Activated T-cell treated with anti-CD3 and anti-CD28 coated beads, Interleukin-2, amount 50 U/mL, for 24 hours (primary cell): ENCODE measurements around the gene ATP1A3.
"Not testable (repeated sequence)": the region's sequence is repeated elsewhere in the genome, so short reads cannot be mapped to it uniquely, and the experiment has no call there.

ENCODE experiments used
- DNase-seq: peaks from one replicate; pipeline ENCODE4 v3.0.0-alpha.2; 2020
- H3K27ac Mint-ChIP-seq: 2 replicates; pipeline ENCODE4 v1.8.0; 2020; ENCODE audit warnings: mild to moderate bottlenecking, mixed read lengths
- H3K27me3 Mint-ChIP-seq: 2 replicates; pipeline ENCODE4 v1.8.0; 2020; ENCODE audit warnings: mixed read lengths
- H3K36me3 Mint-ChIP-seq: 2 replicates; pipeline ENCODE4 v1.8.0; 2020; ENCODE audit warnings: low read depth, mixed read lengths
- H3K4me1 Mint-ChIP-seq: 2 replicates; pipeline ENCODE4 v1.8.0; 2020; ENCODE audit warnings: low read depth, mixed read lengths
- H3K4me3 Mint-ChIP-seq: 2 replicates; pipeline ENCODE4 v1.8.0; 2020; ENCODE audit warnings: mild to moderate bottlenecking, moderate library complexity, mixed read lengths
- H3K9me3 Mint-ChIP-seq: 2 replicates; pipeline ENCODE4 v1.8.0; 2020; ENCODE audit warnings: mixed read lengths

Gene ATP1A3

DNA sequence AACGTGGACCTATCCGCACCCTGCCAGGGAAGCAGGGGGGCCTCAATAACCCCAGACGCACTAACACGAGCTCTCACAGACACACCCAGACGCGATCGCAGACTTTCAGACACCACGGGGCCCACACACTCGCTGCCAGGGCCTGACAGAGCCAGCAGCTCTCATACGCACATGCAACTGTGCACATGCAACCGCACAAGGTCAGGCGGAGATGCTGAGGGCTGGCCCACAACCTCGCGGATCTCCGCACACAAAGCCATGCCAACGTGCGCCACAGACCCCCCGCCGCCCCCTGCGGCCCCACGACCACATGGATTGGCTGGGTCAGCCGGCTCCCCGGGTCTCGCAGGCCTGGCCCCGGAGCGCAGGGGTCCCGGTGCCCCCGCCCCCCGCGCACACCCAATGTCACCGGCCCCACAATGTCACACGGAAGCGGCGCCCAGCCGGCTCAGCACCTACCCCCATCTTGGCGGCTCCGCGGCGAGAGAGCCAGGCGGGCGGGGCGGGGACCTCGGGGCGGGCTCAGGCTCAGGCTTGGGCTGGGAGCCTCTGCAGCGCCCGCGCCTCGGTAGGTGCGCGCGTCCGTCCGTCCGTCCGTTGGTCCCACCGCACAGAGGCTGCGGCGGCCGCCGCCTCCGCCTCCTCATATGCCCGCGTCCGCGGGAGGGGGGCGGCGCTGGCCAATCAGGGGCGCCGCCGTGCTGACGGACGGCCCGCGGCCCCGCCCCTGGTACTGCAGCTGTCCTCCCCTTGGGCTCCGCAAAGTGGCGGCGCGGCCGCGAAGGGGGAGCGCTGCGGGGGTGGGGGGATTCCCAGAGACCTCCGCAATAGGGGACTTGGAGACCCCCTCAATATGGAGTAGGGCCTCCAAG, at the start of gene ATP1A3:
Gene ATP1A3, minus strand, starts transcription at position 619 of the 872 bp plus-strand sequence. Its CDS starts 154 bp downstream, at position 465.
- Mint-ChIP-seq H3K4me3 (peak within 1 kb of the TSS; percentile 79), H3K36me3 (no peaks in the 10 kb centered on the region), H3K9me3 (no peaks in the 10 kb centered on the region), H3K4me1 (peaks cover 26% of the 10 kb centered on the region), H3K27ac (no peak within 1 kb of the TSS), H3K27me3 (peaks cover 42% of the 10 kb centered on the region)
- peak; percentile 81 for DNase-seq

DNA sequence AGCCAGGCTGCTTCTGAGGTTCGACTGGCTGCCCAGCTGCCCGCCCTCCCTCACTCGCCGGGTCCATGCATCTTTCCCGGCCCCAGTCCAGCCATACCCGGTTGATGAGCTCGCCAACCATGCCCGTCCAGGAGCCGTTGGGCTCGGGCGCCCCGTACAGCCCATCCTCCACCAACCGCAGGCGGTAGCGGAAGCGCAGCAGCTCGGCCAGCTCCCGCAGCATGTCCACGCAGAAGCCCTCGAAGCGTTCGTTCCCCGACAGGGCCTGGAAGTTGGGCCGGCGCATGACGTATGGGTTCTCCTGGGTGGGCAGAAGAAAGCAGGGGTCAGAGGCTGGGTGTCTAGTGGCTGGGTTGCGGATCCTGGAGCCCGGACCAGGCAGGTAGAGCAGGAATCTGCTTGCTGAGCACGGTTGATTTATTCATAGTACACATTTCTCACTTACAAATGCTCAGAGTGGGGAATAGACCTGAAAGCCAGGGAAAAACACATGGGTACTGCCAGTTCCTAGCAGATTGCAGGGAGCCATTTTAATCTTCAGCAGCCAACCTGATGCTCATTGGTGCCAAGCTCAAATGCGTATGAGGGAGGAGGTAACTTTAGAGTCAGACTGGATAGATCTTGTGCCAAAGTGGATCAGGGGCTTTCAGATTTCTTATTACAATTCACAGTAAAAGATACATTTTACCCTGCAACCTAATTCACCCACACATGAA, 48.6 kb upstream of the ATP1A3 start:
- Mint-ChIP-seq H3K4me1 (no peaks in the 10 kb centered on the region), H3K9me3 (no peaks in the 10 kb centered on the region), H3K27ac (no peak overlapping the region), H3K36me3 (no peaks in the 10 kb centered on the region), H3K27me3 (no peaks in the 10 kb centered on the region), H3K4me3 (no peak overlapping the region)
- no peak for DNase-seq

DNA sequence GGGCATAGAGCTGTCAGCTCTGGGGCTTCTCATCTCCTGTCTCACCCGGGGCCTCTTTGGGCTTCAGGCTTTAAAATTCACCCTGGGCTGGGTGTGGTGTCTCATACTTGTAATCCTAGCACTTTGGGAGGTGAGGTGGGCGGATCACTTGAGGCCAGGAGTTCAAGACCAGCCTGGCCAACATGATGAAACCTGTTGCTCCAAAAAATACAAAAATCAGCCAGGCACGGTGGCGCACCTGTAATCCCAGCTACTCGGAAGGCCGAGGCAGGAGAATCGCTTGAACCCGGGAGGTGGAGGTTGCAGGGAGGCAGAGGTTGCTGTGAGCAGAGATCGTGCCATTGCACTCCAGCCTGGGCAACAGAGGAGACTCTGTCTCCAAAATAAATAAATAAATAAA, 46.5 kb upstream of the ATP1A3 start:
- H3K27me3 Mint-ChIP-seq, DNase-seq, H3K4me1 Mint-ChIP-seq, H3K27ac Mint-ChIP-seq, H3K36me3 Mint-ChIP-seq, H3K9me3 Mint-ChIP-seq, H3K4me3 Mint-ChIP-seq: not testable (repeated sequence)

DNA sequence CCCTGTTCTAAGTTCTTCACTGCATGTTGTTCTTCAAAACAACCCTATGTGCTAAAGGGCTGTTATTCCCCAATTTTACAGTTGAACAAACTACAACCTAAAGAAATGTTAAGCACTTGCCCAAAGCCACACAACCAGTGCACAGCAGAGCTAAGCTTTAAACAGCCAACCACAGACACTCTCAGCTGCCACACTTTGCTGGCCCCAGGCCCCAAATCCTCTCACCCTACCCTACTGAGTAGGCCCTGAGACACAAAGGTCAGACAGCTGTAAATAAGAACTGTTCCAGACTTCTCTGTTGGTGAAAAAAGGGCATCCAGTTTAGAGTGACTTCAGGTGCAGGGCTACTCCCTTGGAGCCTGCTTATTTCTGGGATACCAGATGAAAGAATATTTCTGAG, 46.0 kb upstream of the ATP1A3 start:
- H3K36me3 Mint-ChIP-seq, result no peaks in the 10 kb centered on the region
- no peak overlapping the region for H3K27ac Mint-ChIP-seq
- H3K27me3 Mint-ChIP-seq, result no peaks in the 10 kb centered on the region

DNA sequence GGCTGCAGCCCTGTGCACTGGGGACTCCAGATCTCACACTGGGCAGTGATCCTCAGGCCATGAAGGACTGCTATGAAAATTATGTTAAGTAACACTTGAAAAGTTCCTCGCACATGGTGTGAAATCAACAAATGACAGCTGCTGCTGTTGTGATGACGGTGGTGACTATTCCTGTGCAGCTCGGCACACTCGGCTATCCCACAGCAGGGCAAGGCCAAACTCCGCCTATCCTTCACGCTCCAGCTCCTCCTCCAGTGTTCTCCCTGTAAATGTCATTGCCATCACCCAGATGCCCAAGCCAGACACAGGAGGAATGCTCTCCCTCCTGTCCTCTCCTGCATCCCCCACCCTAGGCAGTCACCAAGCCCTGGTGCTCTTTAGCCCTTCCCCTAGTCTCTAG, 44.6 kb upstream of the ATP1A3 start:
- Mint-ChIP-seq H3K9me3 (no peaks in the 10 kb centered on the region), H3K36me3 (no peaks in the 10 kb centered on the region), H3K4me3 (no peak overlapping the region)

More for the DNA sequence above, 46.0 kb upstream of the ATP1A3 start:
- no peak for DNase-seq
- H3K4me3 Mint-ChIP-seq, result no peak overlapping the region
- H3K4me1 Mint-ChIP-seq, result no peaks in the 10 kb centered on the region
- H3K9me3 Mint-ChIP-seq, result no peaks in the 10 kb centered on the region

DNA sequence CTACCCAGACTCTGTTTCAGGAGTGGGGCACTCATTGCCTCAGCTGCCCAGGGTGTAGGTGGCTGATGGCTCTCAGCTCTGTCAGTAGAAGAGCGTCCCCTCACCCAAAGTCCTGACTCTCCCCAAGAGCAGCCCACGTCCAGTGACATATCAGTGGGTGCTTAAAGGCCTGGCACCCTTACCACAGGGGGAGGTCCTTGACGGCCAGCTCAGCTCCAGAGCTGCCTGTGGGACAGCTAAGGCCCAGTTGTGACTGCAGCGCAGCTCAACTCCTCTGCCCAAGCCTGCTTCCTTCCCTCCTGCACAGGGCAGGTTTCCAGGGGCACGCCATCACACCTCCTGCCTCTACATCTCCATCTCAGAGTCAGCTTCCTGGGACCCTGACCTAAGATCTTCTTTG, 43.6 kb upstream of the ATP1A3 start:
- DNase-seq, result no peak
- Mint-ChIP-seq H3K9me3 (no peaks in the 10 kb centered on the region), H3K36me3 (no peaks in the 10 kb centered on the region), H3K27me3 (peaks cover 2% of the 10 kb centered on the region), H3K4me3 (no peak overlapping the region), H3K27ac (no peak overlapping the region), H3K4me1 (no peaks in the 10 kb centered on the region)

More for the DNA sequence above, 44.6 kb upstream of the ATP1A3 start:
- H3K27ac Mint-ChIP-seq, result no peak overlapping the region
- H3K27me3 Mint-ChIP-seq, result no peaks in the 10 kb centered on the region
- no peaks in the 10 kb centered on the region for H3K4me1 Mint-ChIP-seq
- no peak for DNase-seq

DNA sequence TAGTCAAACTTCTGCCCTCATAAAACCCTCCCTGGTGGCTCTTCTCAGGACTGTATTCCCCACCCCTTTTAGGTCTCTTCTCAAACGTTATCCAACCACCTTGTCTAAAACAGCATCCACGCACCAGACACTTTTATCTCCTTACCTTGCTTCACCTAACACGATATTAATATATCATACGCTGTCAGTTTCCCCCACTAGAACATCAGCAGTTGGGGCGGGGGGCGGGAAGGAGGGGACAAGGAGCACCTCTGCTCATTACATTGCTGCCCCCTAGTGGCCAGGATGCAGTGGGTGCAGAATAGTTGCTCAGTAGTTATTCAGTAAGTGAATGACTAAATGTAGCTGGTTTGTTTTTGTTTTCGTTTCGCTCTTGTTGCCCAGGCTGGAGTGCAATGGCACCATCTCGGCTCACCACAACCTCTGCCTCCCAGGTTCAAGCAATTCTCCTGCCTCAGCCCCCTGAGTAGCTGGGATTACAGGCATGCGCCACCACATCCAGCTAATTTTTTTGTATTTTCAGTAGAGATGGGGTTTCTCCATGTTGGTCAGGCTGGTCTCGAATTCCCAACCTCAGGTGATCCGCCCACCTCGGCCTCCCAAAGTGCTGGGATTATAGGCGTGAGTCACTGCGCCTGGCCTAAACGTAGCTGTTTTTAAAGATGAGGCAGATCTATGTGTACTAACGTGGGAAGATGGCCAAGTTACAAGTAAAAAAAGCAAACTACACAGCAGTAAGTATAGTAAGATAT, 40.8 kb upstream of the ATP1A3 start:
- H3K36me3 Mint-ChIP-seq, H3K27me3 Mint-ChIP-seq, H3K4me1 Mint-ChIP-seq, H3K27ac Mint-ChIP-seq, H3K4me3 Mint-ChIP-seq, H3K9me3 Mint-ChIP-seq: not testable (repeated sequence)
- peak; percentile 62 for DNase-seq

DNA sequence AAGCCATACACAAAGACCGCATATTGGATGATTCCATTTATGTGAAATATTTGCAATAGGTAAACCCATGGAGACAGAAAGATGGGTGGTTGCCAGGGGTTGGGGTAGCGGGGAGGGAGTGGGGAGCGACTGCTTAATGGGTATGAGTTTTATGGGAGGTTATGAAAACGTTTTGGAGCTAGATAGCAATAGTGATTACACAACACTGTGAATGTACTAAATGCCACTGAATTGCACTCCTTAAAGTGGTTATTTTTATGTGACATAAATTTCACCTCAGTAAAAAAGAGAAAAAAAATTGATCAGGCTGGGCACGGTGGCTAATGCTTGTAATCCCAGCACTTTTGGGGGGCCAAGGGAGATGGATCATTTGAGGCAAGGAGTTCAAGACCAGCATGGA, 39.4 kb upstream of the ATP1A3 start:
- H3K27me3 Mint-ChIP-seq, result peaks cover 5% of the 10 kb centered on the region
- H3K4me3 Mint-ChIP-seq, result no peak overlapping the region
- DNase-seq, result no peak
- H3K4me1 Mint-ChIP-seq, result no peaks in the 10 kb centered on the region
- H3K27ac Mint-ChIP-seq, result no peak overlapping the region
- H3K9me3 Mint-ChIP-seq, result no peaks in the 10 kb centered on the region
- H3K36me3 Mint-ChIP-seq, result no peaks in the 10 kb centered on the region

DNA sequence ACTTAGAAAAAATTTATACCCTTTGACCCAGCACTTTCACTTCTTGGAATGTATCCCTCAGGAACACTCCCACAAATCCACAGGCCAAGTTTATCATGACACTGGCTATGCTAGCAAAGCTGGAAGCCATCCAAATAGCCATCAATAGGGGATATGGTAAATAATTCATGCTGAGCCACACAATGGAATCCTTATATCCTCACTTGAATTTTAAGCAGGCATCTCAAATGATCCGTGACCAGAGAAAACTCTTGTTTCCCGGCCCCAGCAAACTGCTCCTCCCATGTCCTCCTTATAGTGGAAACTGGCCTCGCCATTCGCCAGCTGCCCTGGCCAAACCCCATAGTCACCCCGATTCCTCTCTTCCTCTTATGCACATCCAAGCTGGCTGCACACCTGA, 38.4 kb upstream of the ATP1A3 start:
- Mint-ChIP-seq H3K9me3 (no peaks in the 10 kb centered on the region), H3K4me1 (no peaks in the 10 kb centered on the region), H3K27me3 (peaks cover 5% of the 10 kb centered on the region), H3K36me3 (no peaks in the 10 kb centered on the region), H3K27ac (no peak overlapping the region), H3K4me3 (no peak overlapping the region)
- no peak for DNase-seq

DNA sequence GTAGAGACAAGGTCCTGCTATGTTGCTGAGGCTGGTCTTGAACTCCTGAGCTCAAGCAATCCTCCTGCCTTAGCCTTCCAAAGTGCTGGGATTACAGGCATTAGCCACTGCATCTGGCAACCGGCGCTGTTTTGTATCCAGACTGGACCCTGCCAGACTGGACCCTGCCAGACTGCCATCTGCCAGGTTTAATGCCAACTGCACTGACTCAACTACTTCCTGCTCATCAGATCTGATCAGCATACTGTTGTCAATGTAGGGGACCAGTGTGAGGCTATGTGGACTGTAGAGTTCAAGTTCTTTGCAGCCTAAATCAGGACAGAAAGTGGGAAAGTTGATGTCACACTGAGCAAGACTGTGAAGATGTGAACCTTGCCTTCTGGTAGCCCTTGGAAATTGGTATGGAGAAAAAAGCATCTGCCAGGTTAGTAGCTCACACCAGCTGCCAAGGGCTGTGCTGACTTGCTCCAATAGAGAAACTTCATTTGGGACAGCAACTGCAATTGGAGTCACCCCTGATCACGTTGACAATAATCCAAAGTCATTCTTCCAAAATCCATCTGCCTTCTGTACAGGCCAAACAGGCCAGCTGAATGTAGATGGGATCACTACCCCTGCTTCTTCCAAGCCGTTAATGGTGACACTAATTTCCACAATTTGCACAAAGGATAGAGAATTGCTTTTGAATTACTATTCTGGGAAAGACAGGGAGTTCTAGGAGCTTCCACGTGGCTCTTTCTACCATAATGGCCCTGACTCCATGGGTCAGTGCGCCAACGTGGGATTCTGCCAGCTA, 36.8 kb upstream of the ATP1A3 start:
- Mint-ChIP-seq H3K4me3 (no peak overlapping the region), H3K36me3 (no peaks in the 10 kb centered on the region), H3K9me3 (no peaks in the 10 kb centered on the region), H3K27ac (no peak overlapping the region), H3K27me3 (peaks cover 8% of the 10 kb centered on the region), H3K4me1 (no peaks in the 10 kb centered on the region)
- no peak for DNase-seq

DNA sequence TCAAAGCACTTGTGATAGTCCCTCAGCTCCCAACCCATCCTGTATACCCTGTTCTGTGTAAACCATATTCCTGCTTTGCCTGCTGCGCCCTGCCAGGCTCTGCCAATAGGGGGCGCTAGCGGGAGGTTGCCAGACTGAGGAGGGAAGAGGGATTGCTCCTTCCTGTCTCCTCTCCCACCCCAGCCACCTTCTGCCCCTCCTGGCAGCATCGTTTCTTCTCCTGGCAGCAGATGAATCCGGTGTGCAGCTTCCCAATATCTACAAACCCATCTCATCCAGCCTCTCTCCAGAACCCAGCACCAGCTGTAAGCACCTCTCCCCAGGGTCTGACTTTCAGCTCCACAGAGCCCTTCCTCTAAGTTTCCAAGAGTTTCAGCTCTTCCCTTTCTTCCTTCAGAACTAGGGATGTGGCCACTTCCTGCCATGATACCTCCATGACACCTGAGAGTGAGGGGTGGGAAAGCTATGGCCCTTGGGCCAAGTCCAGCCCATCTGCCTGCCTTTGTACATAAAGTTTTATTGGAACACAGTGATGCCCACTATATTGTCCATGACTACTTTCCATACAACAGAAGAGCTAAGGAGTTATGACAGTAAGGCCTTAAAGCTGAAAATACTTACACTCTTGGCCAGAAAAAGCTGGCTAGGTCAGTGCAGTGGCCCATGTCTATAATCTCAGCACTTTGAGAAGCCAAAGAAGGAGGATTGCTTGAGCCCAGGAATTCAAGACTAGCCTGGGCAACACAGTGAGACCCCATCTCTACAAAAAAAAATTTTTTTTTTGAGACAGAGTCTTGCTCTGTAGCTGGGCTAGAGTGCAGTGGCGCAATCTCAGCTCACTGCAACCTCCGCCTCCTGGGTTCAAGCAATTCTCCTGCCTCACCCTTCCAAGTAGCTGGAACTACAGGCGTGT, 34.5 kb upstream of the ATP1A3 start:
- Mint-ChIP-seq H3K27ac (no peak overlapping the region), H3K27me3 (peaks cover 12% of the 10 kb centered on the region), H3K9me3 (no peaks in the 10 kb centered on the region), H3K36me3 (no peaks in the 10 kb centered on the region), H3K4me1 (no peaks in the 10 kb centered on the region), H3K4me3 (no peak overlapping the region)
- peak; percentile 46 for DNase-seq

DNA sequence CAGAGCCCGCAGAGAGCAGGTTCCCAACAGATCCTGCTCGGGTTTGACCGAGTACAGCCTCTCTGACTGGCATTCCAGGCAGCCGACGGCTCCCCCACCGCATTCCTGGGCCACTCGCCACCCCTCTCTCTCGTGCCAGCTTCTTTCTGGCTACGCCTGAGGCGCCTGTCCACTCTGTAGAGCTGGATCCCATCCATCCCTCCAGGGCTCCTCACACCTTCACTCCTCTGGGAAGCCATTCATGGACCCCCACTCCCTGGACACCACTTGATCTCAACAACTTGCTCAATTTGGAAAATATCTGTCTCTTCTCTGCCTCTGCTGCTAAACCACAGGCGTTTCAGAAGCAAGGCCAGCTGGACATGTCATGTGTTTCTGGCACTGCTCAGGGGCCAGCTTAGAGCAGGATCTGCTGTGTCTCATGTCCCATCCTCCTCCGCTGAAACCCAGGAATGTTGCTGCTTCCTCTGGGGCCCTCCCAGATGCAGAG, 30.6 kb upstream of the ATP1A3 start:
- Mint-ChIP-seq H3K36me3 (no peaks in the 10 kb centered on the region), H3K4me3 (no peak overlapping the region), H3K4me1 (no peaks in the 10 kb centered on the region), H3K27ac (no peak overlapping the region), H3K27me3 (peaks cover 7% of the 10 kb centered on the region), H3K9me3 (no peaks in the 10 kb centered on the region)
- DNase-seq, result no peak

DNA sequence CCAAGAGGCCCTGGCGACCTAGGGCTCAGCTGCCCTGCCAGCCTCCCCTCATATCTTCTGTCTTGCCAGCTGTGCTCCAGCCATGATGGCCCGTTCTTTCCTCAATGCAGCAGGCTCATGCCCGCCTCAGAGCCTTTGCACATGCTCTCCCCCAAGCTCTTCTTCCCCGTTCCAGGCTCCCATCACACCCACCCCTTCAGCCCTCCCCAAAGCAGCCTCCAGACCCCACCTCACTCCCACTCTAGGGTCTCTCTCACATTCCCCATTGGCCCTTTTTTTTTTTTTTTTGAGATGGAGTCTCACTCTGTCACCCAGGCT, 29.9 kb upstream of the ATP1A3 start:
- H3K27me3 Mint-ChIP-seq, result peaks cover 7% of the 10 kb centered on the region
- no peak overlapping the region for H3K27ac Mint-ChIP-seq
- H3K9me3 Mint-ChIP-seq, result no peaks in the 10 kb centered on the region
- H3K4me3 Mint-ChIP-seq, result no peak overlapping the region
- DNase-seq, result no peak
- H3K4me1 Mint-ChIP-seq, result peaks cover 3% of the 10 kb centered on the region
- H3K36me3 Mint-ChIP-seq, result no peaks in the 10 kb centered on the region
